GM13977 (cell line): ENCODE measurements around the gene ITPRID1.

Experiments
- DNase-seq: peaks from one replicate; pipeline ENCODE4 v3.0.0; 2012; ENCODE audit warnings: low spot score
- CTCF ChIP-seq: IDR thresholded peaks from 2 replicates; pipeline ENCODE4 v1.5.1; 2012; ENCODE audit warnings: mild to moderate bottlenecking, control low read depth; ENCODE audit not compliant: insufficient read depth; ENCODE audit errors: extremely low read depth, missing control alignments
- in situ Hi-C: fragments of 300-500 bp; cut with MboI; formaldehyde crosslinking; loops from one replicate; pipeline ENCODE4 v1.12.0; 2022; ENCODE audit warnings: low sequenced_read_pairs, low pct_unique_long_range_greater_than_20kb, mixed read lengths, inconsistent platforms; ENCODE audit not compliant: unreplicated experiment

Gene ITPRID1

GRCh38 chr7:31679574-31680305 is 165.8 kb downstream of the ITPRID1 start:
- in situ Hi-C loops, result no loop called here
- no peak for DNase-seq
- no peak for TF ChIP-seq CTCF

- no peak for TF ChIP-seq CTCF
- DNase-seq, result no peak
- in situ Hi-C loops, result no loop called here
These were observed 169.7 kb downstream of the ITPRID1 start for GRCh38 chr7:31683445-31684225.

- TF ChIP-seq CTCF, result no peak
- no peak for DNase-seq
- in situ Hi-C loops, result no loop called here
These were observed 173.3 kb downstream of the ITPRID1 start, which contains the start of gene PPP1R17 for GRCh38 chr7:31687024-31687748. Gene PPP1R17, plus strand, starts transcription at chr7:31687215. Its CDS starts 5,227 bp downstream, at chr7:31692442.

GRCh38 chr7:31688372-31688771 is 174.5 kb downstream of the ITPRID1 start:
- no peak for TF ChIP-seq CTCF
- in situ Hi-C loops, result no loop called here
- DNase-seq, result peak; percentile 20

GRCh38 chr7:31688996-31689395 is 175.1 kb downstream of the ITPRID1 start:
- no peak for DNase-seq
- TF ChIP-seq CTCF, result no peak
- in situ Hi-C loops, result no loop called here

GRCh38 chr7:31690935-31691334 is 177.0 kb downstream of the ITPRID1 start:
- no peak for TF ChIP-seq CTCF
- in situ Hi-C loops, result no loop called here
- no peak for DNase-seq
